EH (cell line): ENCODE results near the gene GLCE.

ENCODE experiments used
- DNase-seq: peaks from one replicate; pipeline ENCODE4 v3.0.0-alpha.2; 2015; ENCODE audit warnings: low read depth

Gene GLCE

DNA sequence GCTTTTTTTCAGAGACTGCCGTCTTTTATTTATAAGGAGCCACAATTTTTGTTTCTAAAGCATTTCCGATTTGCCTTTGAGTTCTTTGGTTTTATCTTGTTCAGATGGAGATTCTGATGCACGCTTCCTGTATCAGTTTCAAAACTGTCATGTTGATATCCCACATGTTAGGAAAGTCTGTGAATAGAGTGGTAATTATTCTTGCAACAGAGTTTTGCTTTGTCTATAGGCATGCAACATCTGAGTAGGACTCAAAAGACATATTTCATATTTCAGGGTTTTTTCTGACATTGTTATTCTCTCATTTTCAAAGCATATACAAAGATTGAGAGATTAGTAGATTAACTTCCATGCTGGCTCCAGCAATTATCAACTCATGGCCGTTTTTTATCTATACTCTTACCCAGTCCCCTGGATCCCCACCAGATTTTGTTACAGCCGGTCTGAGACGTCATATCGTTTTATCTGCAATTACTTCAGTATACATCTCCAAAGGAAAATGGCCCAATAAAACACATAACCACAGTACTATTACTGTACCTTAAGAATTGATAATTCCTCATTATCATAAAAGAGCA is 160.6 kb downstream of the GLCE start:
- no peak for DNase-seq
